Epidermal melanocyte (primary cell): ENCODE measurements around the gene PDCD10.

Source experiments
- DNase-seq: peaks from one replicate; pipeline ENCODE4 v3.0.0; 2011; ENCODE audit warnings: low spot score; ENCODE audit not compliant: insufficient read length

The PDCD10 gene

DNA sequence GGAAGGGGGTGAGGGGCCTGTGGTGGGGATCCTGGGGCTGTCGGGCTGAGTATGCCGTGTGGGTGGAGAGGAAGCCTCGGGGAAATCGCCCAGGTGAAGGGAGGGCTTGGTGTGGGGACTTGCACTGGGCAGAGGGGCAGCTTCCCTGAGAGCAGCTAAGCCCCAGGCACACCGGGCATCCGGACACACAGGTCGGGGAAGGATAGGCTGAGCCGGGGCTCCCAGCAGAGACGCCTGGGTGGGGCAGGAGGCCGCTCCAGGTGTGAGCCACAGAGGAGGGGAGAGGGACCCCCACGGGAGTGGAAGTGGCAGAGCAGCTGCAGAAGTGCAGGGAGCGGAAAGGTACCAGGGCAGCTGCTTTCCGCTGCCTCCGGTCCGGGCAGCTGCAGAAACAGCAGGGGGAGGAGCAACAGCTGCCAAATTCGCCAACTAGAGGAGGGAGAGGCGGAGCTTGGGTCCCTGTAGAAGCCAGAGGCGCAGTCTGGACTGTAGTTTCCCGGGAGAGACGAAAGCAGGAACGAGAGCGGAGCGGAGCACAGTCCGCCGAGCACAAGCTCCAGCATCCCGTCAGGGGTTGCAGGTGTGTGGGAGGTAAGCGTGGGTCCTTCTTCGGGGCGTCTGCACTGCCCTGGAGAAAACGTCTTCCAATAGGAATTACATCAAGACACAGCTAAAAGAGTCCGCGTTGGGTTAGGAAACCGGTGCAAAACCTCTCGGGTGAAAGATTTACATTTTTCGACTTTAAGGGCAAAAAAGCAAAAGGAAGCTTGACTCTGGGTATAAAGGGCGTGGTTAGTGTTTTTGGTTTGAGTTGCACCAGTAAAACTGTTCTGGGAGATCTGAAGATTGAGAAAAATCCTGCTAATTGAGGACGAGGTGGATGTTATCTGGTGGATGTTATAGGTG, 794 bp upstream of the PDCD10 start, which contains the start of gene SERPINI1:
Gene SERPINI1, plus strand, starts transcription at position 489 of the 906 bp plus-strand sequence. CDS start 53,408 bp downstream, outside the sequence.
- no peak for DNase-seq

DNA sequence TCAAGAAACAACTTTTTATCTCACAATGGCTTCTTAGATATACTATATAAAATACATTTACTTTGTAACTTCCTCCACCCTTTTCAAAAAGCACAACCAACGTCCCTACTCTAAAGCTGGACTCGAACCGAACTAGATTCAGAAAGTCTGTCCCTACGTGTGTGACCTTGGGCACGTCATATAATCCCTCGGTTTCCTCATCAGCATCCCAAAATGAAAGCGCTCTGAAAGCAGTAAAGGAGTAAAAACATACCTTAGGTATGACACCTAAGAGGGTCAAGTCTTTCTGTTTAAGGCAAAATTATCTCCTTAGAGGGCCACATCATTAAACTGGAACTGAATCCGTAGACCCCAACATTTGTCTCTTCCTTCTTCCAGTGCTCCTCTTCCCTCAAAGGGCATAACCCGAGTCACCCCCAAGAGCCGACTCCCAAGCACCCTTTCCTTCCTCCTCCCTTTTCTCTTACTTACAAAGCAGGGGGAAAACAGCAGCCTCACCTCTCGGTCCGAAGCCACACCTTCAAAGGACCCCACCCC, 663 bp downstream of the PDCD10 start:
- no peak for DNase-seq

DNA sequence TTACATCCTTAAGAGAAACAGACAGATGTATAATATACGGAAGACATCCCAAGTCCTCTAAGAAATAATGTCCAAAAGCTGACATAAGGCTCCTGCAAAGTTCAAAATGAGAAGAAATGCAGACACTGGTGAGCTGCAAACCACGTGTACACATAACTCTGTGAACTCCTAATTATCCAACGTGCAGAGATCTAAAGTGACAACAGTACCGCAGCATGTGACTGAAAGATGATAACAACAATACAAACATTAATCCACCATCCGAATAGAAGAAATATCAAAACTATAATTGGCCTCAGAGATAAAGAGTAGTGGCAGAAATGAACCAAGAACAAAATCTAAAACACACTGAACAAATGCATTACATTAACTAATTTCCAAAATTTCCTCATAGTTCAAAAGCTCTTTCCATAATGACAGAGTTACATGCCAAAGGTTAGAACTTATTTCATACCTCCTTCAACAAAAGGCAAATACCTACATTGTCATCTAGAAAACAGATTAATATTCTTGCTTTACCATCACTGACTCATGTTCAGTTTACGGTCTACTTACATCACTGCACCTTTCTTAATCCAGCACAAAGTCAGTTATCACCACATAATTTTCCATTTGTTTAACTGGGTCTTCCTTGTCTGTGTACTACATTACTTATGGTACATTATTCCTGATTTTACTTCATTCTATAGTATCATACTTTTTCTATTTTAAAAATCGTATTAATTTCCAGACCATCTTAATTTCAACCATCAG, 2.2 kb downstream of the PDCD10 start:
- no peak for DNase-seq

- DNase-seq: no peak
These were observed 3.3 kb downstream of the PDCD10 start for GRCh38 chr3:167731393-167731792.

- no peak for DNase-seq
These were observed 5.1 kb downstream of the PDCD10 start for GRCh38 chr3:167729591-167729990.

- no peak for DNase-seq
These were observed 5.9 kb downstream of the PDCD10 start for GRCh38 chr3:167728632-167729323.

GRCh38 chr3:167728176-167728575, 6.5 kb downstream of the PDCD10 start:
- no peak for DNase-seq

GRCh38 chr3:167723872-167724271, 10.8 kb downstream of the PDCD10 start:
- DNase-seq: no peak

- DNase-seq: no peak
These were observed 11.6 kb downstream of the PDCD10 start for GRCh38 chr3:167723025-167723512.

- no peak for DNase-seq
These were observed 16.1 kb downstream of the PDCD10 start for GRCh38 chr3:167718582-167718981.

DNA sequence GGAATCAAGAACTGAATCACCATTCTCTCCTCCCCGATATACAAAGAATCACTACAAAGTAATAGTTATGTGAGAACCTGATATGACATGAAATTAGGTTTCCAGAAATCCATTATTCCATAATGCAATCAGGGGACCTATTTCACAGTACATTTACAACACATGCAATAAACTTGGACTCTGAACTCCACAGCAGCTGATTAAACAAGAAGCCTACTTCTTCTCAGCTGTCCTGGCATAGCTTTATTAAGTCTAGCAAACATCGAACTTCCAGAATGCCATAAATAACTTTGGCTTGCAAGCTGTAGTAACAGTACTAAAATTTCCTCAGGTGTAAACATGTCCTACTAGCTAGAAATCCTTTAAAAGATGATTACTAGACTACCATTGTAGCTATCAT, 17.8 kb downstream of the PDCD10 start:
- no peak for DNase-seq

- no peak for DNase-seq
These were observed 19.8 kb downstream of the PDCD10 start for GRCh38 chr3:167714871-167715270.

- no peak for DNase-seq
These were observed 22.2 kb downstream of the PDCD10 start for GRCh38 chr3:167712445-167712844.

DNA sequence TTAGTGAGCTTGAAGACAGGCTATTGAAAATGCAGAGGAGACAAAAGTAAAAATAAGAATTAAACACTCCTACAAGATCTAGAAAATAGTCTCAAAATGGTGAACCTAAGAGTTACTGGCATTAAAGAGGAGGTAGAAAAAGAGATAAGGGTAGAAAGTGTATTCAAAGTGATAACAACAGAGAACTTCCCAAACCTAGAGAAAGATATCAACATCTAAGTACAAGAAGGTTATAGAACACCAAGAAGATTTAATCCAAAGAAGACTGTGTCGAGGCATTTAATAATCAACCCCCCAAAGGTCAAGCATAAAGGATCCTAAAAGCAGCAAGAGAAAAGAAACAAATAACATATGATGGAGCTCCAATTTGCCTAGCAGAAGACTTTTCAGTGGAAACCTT, 23.3 kb downstream of the PDCD10 start:
- no peak for DNase-seq

DNA sequence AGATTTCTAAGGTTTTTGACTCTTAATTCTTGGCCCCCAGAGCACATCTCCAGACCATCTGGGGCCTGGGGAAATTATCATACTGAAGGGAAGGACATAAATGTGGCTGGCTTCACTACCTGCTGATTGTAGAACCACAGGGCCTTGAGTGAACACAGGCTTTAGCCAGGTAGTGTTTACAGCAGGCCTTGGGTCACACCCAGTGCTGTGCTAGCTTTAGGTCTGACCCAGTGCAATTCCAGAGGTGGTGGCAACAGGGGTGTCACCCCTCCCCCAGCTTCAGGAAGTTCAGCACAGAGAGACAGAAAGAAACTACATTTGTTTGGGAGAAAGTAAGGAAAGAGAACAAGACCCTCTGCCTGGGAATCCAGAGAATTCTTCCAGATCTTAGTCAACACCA, 24.1 kb downstream of the PDCD10 start:
- DNase-seq: no peak

DNA sequence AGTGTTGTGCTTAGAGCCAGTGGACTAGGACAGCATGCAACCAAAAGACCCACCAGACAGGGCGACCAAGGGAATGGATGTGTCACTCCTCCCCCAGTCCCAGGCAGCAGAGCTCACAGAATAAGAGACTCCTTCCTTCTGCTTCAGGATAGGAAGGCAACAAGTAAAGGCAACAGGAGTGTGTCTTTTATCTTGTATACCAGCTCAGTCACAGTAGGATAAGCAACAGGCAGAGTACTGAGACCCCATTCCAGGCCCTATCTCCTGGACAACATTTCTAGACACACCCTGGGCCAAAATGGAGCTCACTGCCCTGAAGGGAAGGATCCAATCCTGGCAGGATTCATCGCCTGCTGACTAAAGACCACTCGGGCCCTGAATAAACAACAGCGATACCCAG, 25.0 kb downstream of the PDCD10 start:
- no peak for DNase-seq

DNA sequence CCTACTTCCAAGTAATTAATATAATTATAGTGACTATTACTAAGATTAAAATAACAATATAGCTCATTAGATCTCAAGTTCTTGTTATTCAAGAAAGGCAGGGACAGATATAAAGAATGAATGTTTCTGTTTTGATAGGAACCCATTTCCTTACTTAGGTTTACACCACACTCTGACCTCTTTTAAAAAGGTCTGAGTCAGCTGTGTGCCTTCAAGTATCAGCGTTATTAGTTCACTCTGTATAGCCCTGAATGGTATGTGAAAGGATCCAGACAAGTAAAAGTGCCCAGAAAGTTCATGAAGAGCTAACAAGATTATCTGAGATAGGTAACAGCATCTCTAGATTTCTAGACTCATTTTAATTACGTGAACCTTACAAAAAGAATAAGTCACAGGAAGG, 28.9 kb downstream of the PDCD10 start:
- no peak for DNase-seq

- DNase-seq: peak; percentile 25
These were observed 33.8 kb downstream of the PDCD10 start for GRCh38 chr3:167700926-167701325.

GRCh38 chr3:167700046-167700445, 34.6 kb downstream of the PDCD10 start:
- no peak for DNase-seq

DNA sequence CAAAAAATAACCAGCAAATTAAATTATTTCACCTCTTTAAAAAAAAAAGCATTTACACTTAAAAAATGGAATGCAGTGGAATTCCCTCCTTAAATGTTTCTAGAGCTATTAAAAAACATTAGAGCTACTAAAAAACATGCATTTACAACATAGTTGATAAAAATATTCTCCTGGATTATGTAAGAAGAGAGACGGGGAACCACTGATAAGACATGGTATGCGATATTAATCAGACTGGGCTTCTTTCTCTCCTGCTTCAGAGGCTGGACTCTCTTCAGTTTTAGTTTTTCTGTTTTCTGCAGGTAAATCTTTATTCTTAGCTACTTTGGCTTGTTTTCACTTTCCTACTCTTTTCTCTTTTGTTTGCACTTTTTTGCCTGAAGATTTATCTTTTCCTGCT, 40.6 kb downstream of the PDCD10 start:
- DNase-seq: no peak

- no peak for DNase-seq
These were observed 43.3 kb downstream of the PDCD10 start for GRCh38 chr3:167691366-167691765.
